Pons (tissue), 1 donor: ENCODE data around the gene LGALS12.
"Not testable (repeated sequence)": the region's sequence is repeated elsewhere in the genome, so short reads cannot be mapped to it uniquely, and the experiment has no call there.

Source experiments
- DNase-seq: peaks from one replicate; pipeline ENCODE4 v3.0.0-alpha.2; 2016; ENCODE audit warnings: low spot score

The LGALS12 gene

DNA sequence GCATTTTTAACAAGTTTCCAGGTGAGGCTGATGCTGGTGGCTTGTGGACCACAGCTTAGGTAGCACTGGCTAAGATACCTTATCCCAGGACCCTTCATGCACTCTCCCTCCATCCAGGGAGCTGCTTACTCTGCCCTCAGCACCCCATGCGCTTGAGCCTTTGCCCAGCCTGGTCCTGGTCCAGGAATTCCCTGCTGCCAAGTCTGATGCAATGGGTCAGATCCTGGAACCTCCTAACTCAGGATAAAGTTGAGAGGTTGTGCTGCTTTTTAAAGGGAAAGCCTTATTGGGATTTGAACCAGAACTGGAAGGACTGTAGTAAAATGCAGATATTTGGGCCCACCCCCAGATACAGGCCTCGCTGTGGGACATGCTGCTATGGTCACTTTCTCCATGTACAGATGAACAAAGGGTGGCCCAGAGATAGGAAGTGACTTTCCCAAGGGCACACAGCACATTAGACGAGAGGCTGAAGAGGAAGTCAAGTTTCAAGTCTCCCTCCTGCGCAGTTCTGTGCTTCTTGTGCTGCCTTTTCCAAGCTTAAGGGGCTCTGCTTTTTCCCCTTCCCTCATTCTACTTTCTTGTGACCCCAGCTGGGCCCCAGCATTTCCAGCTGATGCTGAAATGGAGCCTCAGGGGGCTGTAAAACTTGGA is 824 bp upstream of the LGALS12 start:
- DNase-seq = no peak

DNA sequence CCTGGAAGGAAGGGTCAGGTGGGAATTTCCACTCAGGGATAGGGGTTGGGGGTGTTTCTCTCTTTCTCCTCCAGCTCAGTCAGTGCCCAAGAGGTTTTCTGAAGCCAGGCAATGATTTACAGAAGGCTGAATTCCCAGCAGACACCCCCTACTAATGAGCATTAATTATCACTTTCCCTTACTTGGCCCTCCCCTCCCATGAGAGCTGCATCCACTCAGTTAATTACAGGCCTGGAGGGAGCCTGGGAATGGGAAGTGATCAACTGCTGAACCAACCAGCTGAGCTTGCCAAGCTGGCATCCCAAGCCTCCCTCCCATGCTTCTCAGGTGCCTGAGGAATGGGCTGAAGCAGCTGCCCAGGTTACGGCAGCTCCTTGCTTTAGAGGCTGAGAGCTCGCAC is 992 bp downstream of the LGALS12 start:
- no peak for DNase-seq

DNA sequence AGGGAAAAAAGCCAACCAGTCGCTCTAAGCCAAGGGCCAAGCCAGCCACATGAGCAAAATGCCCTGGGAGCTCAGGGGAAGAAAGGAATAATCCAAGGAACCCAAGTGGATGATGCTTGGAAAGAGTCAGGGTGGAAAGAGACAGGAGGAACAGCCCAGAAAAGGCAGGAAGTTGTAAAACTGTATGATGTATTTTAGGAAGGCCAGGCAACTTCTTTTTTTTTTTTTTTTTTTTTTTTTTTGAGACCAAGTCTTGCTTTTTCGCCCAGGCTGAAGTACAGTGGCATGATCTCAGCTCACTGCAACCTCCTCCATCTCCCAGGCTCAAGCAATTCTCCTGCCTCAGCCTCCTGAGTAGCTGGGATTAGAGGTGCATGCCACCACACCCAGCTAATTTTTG is 1.6 kb downstream of the LGALS12 start:
- no peak for DNase-seq

DNA sequence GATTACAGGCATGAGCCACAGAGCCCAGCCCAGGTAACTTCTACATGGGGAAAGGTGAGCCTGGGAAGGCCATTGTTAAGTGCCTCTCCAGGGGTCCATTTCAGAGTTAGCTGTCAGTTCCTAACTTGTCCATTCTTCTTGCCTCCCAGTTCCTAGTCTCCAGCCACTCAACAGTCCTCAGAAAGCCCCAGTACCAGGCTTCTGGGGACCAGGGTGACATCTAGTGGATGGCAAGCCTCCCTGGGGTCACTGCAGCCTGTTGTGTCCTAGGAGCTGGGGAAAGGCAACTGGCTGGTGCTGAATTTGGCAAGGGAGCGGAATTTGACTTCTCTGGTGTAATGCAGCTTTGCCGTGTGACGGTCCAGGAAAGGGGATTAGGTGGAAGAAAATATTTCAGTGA is 2.1 kb downstream of the LGALS12 start:
- peak; percentile 94 for DNase-seq

DNA sequence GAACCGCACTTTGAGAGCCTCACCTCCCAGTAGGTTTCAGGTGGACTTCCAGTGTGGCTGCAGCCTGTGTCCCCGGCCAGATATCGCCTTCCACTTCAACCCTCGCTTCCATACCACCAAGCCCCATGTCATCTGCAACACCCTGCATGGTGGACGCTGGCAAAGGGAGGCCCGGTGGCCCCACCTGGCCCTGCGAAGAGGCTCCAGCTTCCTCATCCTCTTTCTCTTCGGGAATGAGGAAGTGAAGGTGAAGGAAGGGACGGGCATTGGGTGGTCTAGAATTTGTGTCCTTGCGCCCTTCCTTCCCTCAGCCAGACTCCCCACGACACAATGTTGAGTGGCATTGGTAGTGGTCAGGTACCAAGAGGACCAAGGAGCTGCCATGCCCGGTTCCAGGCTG is 2.9 kb downstream of the LGALS12 start:
- no peak for DNase-seq

DNA sequence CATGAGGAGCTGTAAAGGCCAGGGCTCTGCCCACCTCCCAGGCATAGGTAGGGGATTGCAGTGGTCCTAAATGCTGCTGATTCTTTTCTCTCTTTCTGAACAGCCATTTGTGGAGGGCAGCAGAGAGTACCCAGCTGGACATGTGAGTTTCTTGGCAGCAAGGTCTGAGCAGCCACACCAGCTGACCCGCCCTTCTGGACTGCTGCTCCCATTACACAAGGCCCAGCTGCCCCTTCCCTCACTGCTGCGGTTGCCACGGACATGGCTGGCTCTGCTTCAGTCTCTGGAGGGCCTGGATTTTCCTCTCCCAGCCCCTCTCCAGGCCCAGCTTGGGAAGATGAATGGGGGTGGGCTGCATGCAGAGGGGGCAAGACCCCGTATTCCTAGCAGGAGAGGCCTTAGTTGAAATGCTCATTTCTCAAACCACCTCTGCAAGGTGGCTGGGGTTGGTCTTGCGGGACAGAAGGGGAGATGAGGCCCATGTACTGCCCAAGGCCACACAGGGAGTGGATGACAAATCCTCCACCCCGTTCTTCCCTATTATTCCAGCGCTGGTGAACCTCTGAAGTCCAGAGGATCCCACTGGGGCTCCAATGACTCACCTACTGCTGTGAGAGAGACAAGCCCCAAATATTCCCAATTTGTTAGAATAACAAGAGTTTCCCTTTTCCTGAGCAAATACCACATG is 4.6 kb downstream of the LGALS12 start:
- DNase-seq = peak; percentile 92

DNA sequence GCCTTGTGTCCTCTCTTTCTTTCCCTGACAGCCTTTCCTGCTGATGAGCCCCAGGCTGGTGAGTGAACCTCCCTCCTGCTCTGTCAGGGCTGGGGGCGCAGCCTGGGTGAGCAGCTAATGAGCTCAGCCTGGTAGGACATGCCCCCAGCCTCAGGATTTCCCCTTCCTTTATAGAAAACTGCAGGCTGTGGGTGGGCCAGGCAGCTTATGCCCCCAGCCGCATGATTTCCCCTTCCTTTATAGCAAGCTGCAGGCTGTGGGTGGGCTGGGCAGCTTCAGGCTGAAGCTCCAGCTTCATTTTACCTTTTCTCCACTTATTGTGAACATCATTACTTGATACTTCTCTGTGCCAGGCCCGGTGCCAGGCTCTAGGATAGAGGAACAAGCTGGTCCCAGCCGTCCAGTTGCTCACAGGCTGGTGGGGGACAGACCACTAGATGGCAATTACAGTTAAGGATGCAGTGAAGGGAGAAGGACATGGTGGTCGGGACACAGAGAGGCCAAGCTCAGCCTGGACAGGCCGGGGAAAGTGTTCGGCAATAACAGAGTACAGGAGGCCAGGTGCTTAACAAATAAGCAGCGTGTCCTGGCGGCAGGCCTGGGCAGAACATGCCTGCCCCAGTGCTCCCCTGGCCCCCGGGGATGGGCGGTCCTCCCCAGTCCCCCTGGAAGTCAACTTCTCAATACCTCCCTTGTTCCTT is 5.3 kb downstream of the LGALS12 start:
- no peak for DNase-seq

DNA sequence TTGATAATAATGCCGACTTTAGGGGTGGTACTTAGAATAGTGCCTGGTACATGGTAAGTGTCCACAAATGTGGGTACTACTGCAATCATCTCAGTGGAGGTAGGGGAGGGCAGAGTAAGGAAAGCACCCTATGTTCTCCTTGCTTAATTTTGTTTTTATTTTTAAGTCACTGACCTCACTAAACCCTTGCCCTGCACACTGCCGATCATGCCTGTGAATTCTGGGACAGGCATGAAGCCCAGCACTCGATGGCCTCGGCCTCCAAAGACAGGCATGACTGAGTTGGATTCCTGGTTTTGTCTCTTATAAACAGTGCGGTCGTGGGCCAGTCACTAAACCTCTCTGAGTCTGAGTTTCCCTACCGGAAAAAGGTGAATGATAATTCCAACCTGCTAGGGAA is 6.9 kb downstream of the LGALS12 start:
- no peak for DNase-seq

DNA sequence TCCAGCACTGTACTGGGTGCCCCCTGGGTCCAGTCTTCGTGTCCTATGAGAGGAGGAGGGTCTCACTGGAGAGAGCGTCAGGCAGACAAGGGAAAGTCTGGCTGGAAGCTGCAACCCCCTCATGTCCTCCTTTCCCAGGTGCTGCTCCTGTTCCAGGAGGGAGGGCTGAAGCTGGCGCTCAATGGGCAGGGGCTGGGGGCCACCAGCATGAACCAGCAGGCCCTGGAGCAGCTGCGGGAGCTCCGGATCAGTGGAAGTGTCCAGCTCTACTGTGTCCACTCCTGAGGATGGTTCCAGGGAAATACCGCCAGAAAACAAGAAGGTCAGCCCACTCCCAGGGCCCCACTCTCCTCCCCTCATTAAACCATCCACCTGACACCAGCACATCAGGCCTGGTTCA is 10.2 kb downstream of the LGALS12 start:
- no peak for DNase-seq

DNA sequence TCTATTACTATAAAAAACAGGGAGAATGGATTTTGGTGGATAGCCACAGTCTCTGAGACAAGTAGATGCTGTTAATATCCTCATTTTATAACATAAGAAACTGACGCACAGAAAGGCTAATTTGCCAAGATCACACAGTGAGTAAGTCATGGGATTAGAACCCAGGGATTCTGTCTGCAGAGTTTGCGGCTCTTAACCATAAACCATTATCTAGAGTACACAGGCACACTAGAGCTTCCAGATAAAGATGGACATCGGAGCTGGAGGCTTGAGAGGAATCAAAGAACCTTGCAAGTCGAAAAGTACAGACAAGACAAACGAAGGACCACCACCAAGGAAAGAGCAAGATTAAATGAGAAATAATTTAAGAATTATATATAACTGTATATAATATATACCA is 11.3 kb downstream of the LGALS12 start:
- no peak for DNase-seq

DNA sequence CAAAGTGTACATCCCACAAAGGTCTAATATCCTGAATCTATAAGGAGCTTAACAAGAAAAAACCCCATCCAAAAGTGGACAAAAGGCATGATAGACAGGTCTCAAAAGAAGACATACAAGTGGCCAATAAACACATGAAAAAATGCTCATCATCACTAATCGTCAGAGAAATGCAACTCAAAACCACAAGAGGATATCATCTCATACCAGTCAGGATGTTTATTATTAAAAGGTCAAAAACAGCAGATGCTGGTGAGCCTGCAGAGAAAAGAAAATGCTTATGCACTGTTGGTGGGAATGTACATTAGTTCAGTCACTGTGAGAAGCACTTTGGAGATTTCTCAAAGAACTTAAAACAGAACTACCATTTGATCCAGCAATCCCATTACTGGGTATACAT is 12.7 kb downstream of the LGALS12 start:
- no peak for DNase-seq

DNA sequence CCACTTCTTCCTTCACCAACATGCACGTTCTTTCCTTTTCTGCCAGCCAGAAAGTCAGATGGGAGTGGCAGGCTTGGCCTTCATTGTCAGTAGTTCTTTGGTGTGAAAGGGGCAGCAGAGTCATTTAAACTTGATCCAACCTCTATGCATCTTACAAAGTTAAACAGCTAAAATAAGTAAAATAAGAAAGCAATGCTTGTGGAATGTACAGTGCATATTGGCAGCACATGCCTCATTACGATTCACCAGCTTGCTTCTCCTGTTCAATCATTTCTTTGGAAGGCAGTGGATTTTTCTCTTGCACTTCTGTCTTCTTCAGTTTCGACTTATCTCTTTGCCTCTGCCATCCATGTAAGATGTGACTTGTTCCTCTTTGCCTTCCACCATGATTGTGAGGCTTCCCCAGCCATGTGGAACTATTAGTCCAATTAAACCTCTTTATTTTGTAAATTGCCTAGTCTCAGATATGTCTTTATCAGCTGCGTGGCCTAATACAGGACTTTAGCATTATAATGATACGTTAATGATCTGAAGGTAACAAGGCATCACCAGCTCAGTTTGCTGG is 14.8 kb downstream of the LGALS12 start:
- DNase-seq = no peak

DNA sequence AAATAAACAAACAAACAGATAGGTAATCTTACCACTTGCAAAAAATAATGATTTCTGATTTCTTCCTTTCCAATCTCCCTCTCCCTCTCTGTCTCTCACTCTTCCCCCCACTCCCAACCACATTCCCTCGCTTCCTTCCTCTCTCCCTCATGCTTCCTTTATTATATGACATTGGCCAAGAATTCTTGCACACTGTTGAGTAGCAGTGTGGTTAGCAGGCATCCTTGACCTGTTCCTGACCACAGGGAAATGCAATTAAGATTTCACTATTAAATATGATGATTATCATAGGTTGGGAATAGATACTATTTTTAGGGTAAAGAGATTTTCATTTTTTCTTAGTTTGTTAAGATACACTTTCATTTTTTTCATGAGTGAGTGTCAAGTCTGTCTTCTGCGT is 16.0 kb downstream of the LGALS12 start:
- no peak for DNase-seq

DNA sequence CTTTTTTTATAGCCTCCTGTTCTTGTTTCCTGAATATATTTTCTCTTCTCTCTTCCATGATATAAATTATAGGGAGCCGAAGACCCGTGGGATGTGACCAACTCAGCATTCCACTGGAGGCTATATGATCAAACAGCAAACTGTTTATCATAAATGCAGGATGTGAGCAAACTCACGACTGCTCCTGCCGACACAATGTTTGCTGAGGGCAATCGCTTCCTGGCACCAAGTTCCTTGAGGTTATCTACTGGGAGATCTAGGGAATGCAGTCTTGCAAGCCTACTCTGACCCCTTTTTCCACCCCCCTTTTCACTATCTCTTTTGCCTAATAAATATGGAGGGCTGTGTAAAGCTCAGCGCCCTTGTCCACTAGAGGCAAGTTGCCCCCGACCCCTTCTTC is 17.3 kb downstream of the LGALS12 start:
- DNase-seq = no peak

DNA sequence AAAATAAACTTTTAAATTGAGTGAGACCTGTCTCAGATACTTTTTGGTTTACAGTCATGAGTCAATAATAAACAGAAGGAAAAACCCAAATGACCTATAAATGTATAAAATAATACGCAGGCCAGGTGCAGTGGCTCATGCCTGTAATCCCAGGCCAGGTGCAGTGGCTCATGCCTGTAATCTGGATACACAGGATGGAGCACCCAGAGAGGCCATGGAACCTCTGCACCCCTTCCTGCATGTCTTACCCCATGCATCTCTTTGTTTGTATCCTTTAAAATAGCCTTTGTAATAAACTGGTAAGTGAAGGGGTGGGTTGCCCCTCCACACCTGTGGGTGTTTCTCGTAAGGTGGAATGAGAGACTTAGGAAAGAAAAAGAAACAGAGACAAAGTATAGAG is 21.8 kb downstream of the LGALS12 start:
- no peak for DNase-seq

DNA sequence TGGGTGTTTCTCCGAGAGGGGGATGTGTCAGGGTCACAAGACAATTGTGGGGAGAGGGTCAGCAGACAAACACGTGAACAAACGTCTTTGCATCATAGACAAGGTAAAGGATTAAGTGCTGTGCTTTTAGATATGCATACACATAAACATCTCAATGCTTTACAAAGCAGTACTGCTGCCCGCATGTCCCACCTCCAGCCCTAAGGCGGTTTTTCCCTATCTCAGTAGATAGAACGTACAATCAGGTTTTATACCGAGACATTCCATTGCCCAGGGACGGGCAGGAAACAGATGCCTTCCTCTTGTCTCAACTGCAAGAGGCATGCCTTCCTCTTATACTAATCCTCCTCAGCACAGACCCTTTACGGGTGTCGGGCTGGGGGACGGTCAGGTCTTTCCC is 22.3 kb downstream of the LGALS12 start:
- not testable (repeated sequence) for DNase-seq

DNA sequence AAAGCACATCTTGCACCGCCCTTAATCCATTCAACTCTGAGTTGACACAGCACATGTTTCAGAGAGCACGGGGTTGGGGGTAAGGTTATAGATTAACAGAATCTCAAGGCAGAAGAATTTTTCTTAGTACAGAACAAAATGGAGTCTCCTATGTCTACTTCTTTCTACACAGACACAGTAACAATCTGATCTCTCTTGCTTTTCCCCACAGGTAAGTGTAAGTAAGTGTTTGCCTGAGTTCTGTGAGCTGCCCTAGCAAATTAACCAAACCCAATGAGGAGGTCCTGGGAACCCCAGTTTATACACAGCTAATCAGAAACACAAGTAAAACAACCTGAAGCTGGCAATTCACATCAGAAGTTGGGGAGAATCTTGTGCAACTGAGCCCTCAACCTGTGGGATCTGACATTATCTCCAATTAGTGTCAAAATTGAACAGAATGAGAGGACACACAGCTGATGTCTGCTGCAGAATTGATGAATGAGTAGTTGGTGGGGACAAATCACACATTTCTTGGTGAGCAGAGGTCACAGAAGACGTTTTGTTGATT is 22.9 kb downstream of the LGALS12 start:
- not testable (repeated sequence) for DNase-seq

DNA sequence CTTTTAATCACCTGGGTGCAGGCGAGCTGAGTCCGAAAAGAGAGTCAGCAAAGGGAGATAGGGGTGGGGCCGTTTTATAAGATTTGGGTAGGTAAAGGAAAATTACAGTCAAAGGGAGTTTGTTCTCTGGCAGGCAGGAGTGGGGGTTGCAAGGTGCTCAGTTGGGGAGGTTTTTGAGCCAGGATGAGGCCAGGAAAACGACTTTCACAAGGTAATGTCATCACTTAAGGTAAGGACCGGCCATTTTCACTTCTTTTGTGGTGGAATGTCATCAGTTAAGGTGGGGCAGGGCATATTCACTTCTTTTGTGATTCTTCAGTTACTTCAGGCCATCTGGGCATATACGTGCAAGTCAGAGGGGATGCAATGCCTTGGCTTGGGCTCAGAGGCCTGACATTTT is 23.5 kb downstream of the LGALS12 start:
- DNase-seq = not testable (repeated sequence)

DNA sequence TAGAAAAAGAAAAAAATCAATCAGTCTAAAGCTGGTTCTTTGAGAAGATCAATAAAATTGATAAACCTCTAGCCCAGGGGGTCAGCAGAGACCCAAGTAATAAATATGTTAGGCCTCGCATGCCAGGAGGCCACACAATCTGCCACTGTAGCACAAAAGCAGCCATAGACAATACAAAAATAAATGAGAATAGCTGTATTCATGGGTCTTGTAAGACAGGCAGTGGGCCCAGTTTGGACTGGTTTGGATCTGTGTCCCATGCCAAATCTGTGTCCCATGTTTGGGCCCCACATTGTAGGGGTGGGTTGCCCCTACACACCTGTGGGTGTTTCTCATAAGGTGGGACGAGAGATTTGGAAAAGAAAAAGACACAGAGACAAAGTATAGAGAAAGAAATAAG is 24.1 kb downstream of the LGALS12 start:
- peak; percentile 91 for DNase-seq

DNA sequence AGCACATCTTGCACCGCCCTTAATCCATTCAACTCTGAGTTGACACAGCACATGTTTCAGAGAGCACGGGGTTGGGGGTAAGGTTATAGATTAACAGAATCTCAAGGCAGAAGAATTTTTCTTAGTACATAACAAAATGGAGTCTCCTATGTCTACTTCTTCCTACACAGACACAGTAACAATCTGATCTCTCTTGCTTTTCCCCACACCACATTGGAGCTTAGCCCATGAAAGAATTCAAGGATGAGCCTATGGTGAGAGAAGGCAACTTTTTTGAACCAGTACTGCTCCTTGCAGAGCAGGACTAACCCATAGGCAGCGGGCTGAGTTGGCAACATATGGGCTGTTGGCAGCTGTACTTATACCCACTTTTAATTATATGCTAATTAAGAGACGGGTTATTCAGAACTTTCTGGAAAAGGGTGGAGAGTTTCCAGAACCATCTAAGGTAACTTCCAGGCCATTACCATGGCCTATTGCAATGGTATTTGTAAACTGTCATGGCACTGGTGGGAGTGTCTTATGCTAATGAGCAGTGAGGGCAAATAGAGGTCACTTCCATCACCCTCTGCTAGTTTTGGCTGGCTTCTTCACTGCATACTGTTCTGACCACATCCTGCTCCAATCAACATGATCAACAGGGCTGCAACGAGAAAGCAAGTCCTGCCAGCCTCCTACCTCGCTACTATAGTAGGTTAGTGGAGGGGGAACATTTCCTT is 25.3 kb downstream of the LGALS12 start:
- DNase-seq = not testable (repeated sequence)

DNA sequence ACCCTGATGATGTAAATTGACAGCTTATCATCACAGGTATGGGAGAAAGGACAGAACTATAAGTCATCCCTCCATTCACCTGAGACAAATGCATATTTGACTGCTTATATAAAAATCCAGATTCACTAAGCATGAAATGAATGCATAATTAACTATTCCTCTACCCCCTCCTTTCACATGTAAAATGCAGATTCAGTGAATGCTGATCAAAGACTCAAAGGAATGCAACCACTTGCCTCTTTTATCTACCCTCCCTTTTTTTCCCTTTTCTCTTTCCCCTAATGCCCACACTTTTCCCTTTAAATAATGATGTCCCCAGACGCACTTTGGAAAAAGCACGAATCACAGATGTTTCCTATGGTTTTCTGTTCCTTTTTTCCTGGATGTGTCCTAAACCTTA is 26.2 kb downstream of the LGALS12 start:
- no peak for DNase-seq
